A673 (cell line): Measurements from ENCODE around the gene ETFA. TPM values are rescaled to one million over a fixed set of nuclear protein-coding genes. Genes with fewer than 3 reads are reported as not detected.

Experiments used
- Bru-seq: library from RNA; stranded (reverse); fragments of 400-500 nt; gene quantifications from one replicate; lab custom pipeline; 2021; lab: Mats Ljungman, UMichigan
- BruChase-seq, 2 experiments: library from RNA; stranded (reverse); fragments of 400-500 nt; gene quantifications; one replicate each; lab custom pipeline; 2021; lab: Mats Ljungman, UMichigan
- BruUV-seq: library from RNA; stranded (reverse); fragments of 400-500 nt; replicated peaks from 2 replicates; lab custom pipeline; 2021; lab: Mats Ljungman, UMichigan
- CTCF ChIA-PET: fragments of 300-600 bp; sonication (Branson Sonifier 250); formaldehyde crosslinking; loops from one replicate; lab custom pipeline; 2022; ENCODE audit warnings: antibody characterized with exemption; lab: Charles Lee
- POLR2A ChIA-PET: fragments of 300-600 bp; sonication (Branson Sonifier 250); formaldehyde crosslinking; loops from one replicate; lab custom pipeline; 2022; ENCODE audit warnings: antibody characterized with exemption; ENCODE audit not compliant: low non-redundant PET; lab: Charles Lee
- DNase-seq: peaks from one replicate; pipeline ENCODE4 v3.0.0-alpha.2; 2015; ENCODE audit warnings: low spot score
- H3K27ac ChIP-seq: fragments of 200-600 bp; sonication (generic); 2 replicates; pipeline ENCODE4 v1.5.1; 2016; ENCODE audit warnings: mixed run types, low read depth, mild to moderate bottlenecking, mixed read lengths, antibody characterized with exemption, low read length; ENCODE audit not compliant: poor library complexity, severe bottlenecking
- H3K27me3 ChIP-seq: fragments of 200-600 bp; sonication (generic); replicated peaks from 2 replicates; pipeline ENCODE4 v1.6.1; 2017; ENCODE audit warnings: mixed run types, low read depth, mild to moderate bottlenecking, mixed read lengths, antibody characterized with exemption, low read length; ENCODE audit not compliant: insufficient read depth, poor library complexity
- H3K36me3 ChIP-seq: fragments of 200-600 bp; sonication (generic); 2 replicates; pipeline ENCODE4 v1.6.1; 2016; ENCODE audit warnings: mixed run types, mild to moderate bottlenecking, mixed read lengths, antibody characterized with exemption, low read length; ENCODE audit not compliant: insufficient read depth, poor library complexity, severe bottlenecking
- H3K4me1 ChIP-seq: fragments of 200-600 bp; sonication (generic); 2 replicates; pipeline ENCODE4 v1.6.1; 2017; ENCODE audit warnings: mixed run types, mild to moderate bottlenecking, mixed read lengths, antibody characterized with exemption, low read length; ENCODE audit not compliant: insufficient read depth, poor library complexity, severe bottlenecking
- H3K4me3 ChIP-seq: fragments of 200-600 bp; sonication (generic); 2 replicates; pipeline ENCODE4 v1.5.1; 2016; ENCODE audit warnings: low read depth, mixed run types, mild to moderate bottlenecking, mixed read lengths, low read length; ENCODE audit not compliant: poor library complexity, severe bottlenecking
- H3K9me3 ChIP-seq: fragments of 200-600 bp; sonication (generic); 2 replicates; pipeline ENCODE4 v1.6.1; 2016; ENCODE audit warnings: mixed run types, low read depth, mild to moderate bottlenecking, mixed read lengths, antibody characterized with exemption, low read length; ENCODE audit not compliant: poor library complexity, severe bottlenecking
- EZH2 ChIP-seq: fragments of 200-600 bp; sonication (generic); IDR thresholded peaks from 2 replicates; pipeline ENCODE4 v1.6.1; 2017; ENCODE audit warnings: borderline replicate concordance, low read depth, mild to moderate bottlenecking, mixed read lengths, antibody characterized with exemption, low read length; ENCODE audit not compliant: poor library complexity, severe bottlenecking
- intact Hi-C: fragments of 100-400 bp; cut with micrococcal nuclease; formaldehyde crosslinking; loops from one replicate; pipeline ENCODE4 v1.10.0; 2022; ENCODE audit not compliant: unreplicated experiment
- long read RNA-seq: library from polyadenylated mRNA; stranded (forward); transcript quantifications from one replicate; pipeline ENCODE4 v2.0.0, GENCODE V29; 2022
- total RNA-seq: library from RNA; stranded (reverse); gene quantifications from 2 replicates; pipeline ENCODE4 v1.2.3, GENCODE V29; 2021
- TF ChIP-seq, protein P1 (sequence below): fragments of 300-800, 200-600 bp; sonication (generic); conservative IDR thresholded peaks from 2 replicates; pipeline ENCODE4 v1.5.1; 2017; ENCODE audit warnings: low read depth, mild to moderate bottlenecking, antibody characterized with exemption, low read length, moderate library complexity, mixed read lengths

The ETFA gene
- 133 and 137 TPM in 2 replicates for total RNA-seq
- percentile 78 among the genes with signal in this experiment for Bru-seq, nascent RNA
- percentile 68 among the genes with signal in this experiment for BruChase-seq, experiment 1, labeled RNA remaining after a 2-hour chase
- percentile 72 among the genes with signal in this experiment for BruChase-seq, experiment 2, labeled RNA remaining after a 6-hour chase
- long read RNA-seq, transcript ETFA-203 (12 exons, 2,287 nt), result major isoform, 139 of 227 reads
- long read RNA-seq, transcript ETFA-202 (11 exons, 1,346 nt), result minor isoform, 50 of 227 reads
- long read RNA-seq, partial matches to known transcripts, result 9 of 227 reads
- long read RNA-seq, other reads (novel, unspliced or antisense), result 23 of 227 reads

DNA sequence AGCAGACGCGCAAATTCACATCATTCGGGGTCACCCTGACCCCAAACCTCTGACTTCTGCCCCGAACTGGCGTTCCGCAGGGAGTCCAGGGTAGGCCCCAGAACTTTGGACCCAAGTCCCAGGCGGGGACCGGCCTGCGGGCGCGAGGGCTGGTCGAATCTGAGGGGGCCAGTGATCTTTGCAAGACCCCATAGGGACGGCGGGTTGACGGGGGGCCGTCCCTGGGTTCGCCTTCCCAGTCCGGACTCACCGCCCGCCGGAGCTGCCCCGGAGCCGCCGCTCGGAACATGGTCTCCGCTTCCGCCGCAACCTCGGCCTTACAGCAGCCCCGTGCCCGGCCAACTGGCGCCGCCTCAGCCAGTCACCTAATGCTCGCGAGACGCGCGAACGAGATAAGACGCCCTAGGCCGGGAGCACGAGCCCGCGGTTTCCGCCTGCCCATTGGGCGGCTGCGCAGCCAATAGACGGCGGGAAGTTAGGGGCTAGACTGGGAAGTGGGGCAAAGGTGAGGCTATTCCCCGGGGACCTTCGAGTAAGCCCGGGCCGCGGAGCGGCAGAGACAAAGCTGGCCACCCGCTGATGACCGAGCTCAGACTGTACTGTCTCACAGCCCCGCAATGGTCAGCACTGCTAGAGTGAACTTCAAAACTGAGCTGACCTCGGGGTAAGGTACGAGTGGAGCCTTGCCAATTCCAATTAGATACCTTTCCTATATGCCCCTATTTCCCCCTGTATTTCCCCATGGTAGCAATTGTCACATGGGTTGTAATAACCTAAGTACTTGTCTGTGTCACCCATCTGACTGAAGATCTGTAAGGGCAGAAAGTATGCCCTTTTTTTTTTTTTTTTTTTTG lies at the start of gene ETFA:
TSS of gene ETFA (minus strand) at position 370 of the 854 bp plus-strand sequence. CDS start at position 289, 81 bp downstream.
- POLR2A ChIA-PET, result interaction anchor here (0.6 to 0.7 kb wide), 2 partner anchors 14 to 664 kb away, joined by 4 read pairs; partner anchors contain the start of gene SNX33
- Histone ChIP-seq H3K9me3 (no peaks in the 10 kb centered on the region), H3K36me3 (no peaks in the 10 kb centered on the region), H3K4me1 (no peaks in the 10 kb centered on the region), H3K27ac (peak within 1 kb of the TSS; percentile 87), H3K4me3 (peak within 1 kb of the TSS; percentile 99), H3K27me3 (no peaks in the 10 kb centered on the region)
- TF ChIP-seq, protein P1, sequence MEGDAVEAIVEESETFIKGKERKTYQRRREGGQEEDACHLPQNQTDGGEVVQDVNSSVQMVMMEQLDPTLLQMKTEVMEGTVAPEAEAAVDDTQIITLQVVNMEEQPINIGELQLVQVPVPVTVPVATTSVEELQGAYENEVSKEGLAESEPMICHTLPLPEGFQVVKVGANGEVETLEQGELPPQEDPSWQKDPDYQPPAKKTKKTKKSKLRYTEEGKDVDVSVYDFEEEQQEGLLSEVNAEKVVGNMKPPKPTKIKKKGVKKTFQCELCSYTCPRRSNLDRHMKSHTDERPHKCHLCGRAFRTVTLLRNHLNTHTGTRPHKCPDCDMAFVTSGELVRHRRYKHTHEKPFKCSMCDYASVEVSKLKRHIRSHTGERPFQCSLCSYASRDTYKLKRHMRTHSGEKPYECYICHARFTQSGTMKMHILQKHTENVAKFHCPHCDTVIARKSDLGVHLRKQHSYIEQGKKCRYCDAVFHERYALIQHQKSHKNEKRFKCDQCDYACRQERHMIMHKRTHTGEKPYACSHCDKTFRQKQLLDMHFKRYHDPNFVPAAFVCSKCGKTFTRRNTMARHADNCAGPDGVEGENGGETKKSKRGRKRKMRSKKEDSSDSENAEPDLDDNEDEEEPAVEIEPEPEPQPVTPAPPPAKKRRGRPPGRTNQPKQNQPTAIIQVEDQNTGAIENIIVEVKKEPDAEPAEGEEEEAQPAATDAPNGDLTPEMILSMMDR, result no peak
- CTCF ChIA-PET, result interaction anchor here (0.5 kb wide), 1 partner anchor 1988 kb away, joined by 6 read pairs; the partner anchor contains the start of gene SKIC8
- BruUV-seq, result no TSS peak
- DNase-seq, result peak; percentile 97
- intact Hi-C loops, result no loop called here

DNA sequence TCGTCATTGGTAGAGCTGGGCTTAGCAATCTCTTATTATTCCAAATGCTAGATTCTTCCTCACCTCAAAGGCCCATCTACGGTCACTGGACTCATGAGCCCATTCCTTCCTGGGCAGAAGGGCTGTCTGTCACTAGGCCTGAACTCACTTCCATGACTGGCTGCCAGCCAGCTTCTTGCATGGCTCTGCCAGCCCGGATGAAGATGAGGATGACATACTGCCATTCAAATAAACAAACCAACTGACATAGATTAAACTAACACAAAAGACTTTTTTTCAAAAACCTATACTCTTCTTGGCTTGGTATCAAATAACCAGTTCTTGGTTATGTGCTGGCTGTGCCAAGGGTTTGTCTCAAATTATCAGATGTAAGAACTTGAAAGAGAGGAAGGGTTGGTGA lies 49.1 kb upstream of the ETFA start:
- no peaks in the 10 kb centered on the region for H3K36me3 ChIP-seq
- BruUV-seq, result no TSS peak
- no peaks in the 10 kb centered on the region for H3K4me1 ChIP-seq
- ChIA-PET POLR2A (no interaction called here), CTCF (no interaction called here)
- H3K27ac ChIP-seq, result no peak overlapping the region
- H3K4me3 ChIP-seq, result no peak overlapping the region
- DNase-seq, result no peak
- H3K27me3 ChIP-seq, result no peaks in the 10 kb centered on the region
- intact Hi-C loops, result no loop called here
- no peaks in the 10 kb centered on the region for H3K9me3 ChIP-seq
- TF ChIP-seq, protein P1, result no peak
- no peak for TF ChIP-seq EZH2

DNA sequence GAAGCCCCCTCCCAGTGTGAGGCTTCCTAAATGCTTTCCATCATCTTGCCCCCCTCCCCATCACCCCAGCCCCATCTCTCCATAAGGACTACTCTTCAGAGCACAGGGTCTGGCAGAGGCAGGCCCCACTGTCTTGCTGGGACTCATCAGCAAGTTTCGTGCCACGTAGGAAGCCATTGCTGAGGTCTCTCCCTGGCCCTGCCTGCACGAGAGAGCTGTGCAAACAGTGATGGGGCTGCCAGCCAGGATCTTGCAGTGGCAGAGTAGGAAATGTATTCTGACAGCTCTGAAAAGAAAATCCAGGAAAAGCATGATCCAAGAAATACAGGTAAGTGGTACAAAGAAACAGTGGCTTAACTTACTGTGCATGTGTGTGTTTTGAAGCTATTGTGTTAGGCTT lies 47.9 kb upstream of the ETFA start:
- intact Hi-C loops, result no loop called here
- POLR2A ChIA-PET, result no interaction called here
- no peaks in the 10 kb centered on the region for H3K4me1 ChIP-seq
- no peak overlapping the region for H3K4me3 ChIP-seq
- H3K9me3 ChIP-seq, result no peaks in the 10 kb centered on the region
- BruUV-seq, result no TSS peak
- no peaks in the 10 kb centered on the region for H3K36me3 ChIP-seq
- TF ChIP-seq, protein P1, result no peak
- TF ChIP-seq EZH2, result no peak
- DNase-seq, result no peak
- H3K27me3 ChIP-seq, result no peaks in the 10 kb centered on the region
- CTCF ChIA-PET, result no interaction called here
- no peak overlapping the region for H3K27ac ChIP-seq
